IMR-90 (cell line): ENCODE results near the gene MAP3K13. TPM values are rescaled to one million over a fixed set of nuclear protein-coding genes. Genes with fewer than 3 reads are reported as not detected.

Experiments
- ATAC-seq: fragments of 200-7000 bp; cut with Tn5 transposase; 2 replicates; pipeline ENCODE4 v1.9.1; 2020; ENCODE audit warnings: low read depth, mild to moderate bottlenecking, moderate library complexity
- BruUV-seq: library from RNA; stranded (reverse); fragments of 400-500 nt; replicated peaks from 2 replicates; lab custom pipeline; 2021; lab: Mats Ljungman, UMichigan
- CTCF ChIA-PET: fragments of 300-600 bp; formaldehyde crosslinking; extraction: SDS; loops from one replicate; lab custom pipeline; 2021; ENCODE audit warnings: antibody characterized with exemption; lab: Yijun Ruan, JAX
- POLR2A ChIA-PET: fragments of 300-600 bp; sonication (Branson Sonifier 250); formaldehyde crosslinking; loops from one replicate; lab custom pipeline; 2022; ENCODE audit warnings: antibody characterized with exemption; ENCODE audit not compliant: unreplicated experiment; lab: Charles Lee
- DNase-seq: peaks from one replicate; pipeline ENCODE4 v3.0.0; 2013
- H2AFZ ChIP-seq: replicated peaks from 2 replicates; pipeline ENCODE3; 2013; ENCODE audit warnings: low read length, mild to moderate bottlenecking; ENCODE audit not compliant: poor library complexity
- H2AK5ac ChIP-seq: 2 replicates; pipeline ENCODE4 v1.6.1; 2013; ENCODE audit warnings: low read depth, low read length, inconsistent platforms
- H2AK9ac ChIP-seq: replicated peaks from 2 replicates; pipeline ENCODE3; 2013; ENCODE audit warnings: mild to moderate bottlenecking, low read depth, low read length, moderate library complexity; ENCODE audit not compliant: poor library complexity
- H2BK120ac ChIP-seq: 2 replicates; pipeline ENCODE4 v1.6.1; 2013; ENCODE audit warnings: low read depth, low read length, inconsistent platforms
- H2BK15ac ChIP-seq: 3 replicates; pipeline ENCODE4 v1.6.1; 2013; ENCODE audit warnings: low read depth, low read length, inconsistent platforms
- H2BK20ac ChIP-seq: 2 replicates; pipeline ENCODE4 v1.6.1; 2013; ENCODE audit warnings: low read depth, mild to moderate bottlenecking, inconsistent platforms, low read length, moderate library complexity
- H2BK5ac ChIP-seq: 2 replicates; pipeline ENCODE4 v1.6.1; 2013; ENCODE audit warnings: mild to moderate bottlenecking, low read depth, low read length, inconsistent platforms; ENCODE audit not compliant: poor library complexity, severe bottlenecking
- H3K14ac ChIP-seq: replicated peaks from 2 replicates; pipeline ENCODE4 v1.6.1; 2013; ENCODE audit warnings: low read depth, low read length, inconsistent platforms
- H3K18ac ChIP-seq: 2 replicates; pipeline ENCODE4 v1.6.1; 2013; ENCODE audit warnings: low read depth, low read length, control low read depth
- H3K23ac ChIP-seq: 2 replicates; pipeline ENCODE4 v1.6.1; 2013; ENCODE audit warnings: low read depth, low read length, inconsistent platforms
- H3K27ac ChIP-seq: 2 replicates; pipeline ENCODE4 v1.5.1; 2013; ENCODE audit warnings: mild to moderate bottlenecking, control low read depth, low read length; ENCODE audit not compliant: insufficient read depth
- H3K27me3 ChIP-seq: 2 replicates; pipeline ENCODE4 v1.6.1; 2013; ENCODE audit warnings: low read length; ENCODE audit not compliant: control insufficient read depth, insufficient read depth
- H3K36me3 ChIP-seq: 2 replicates; pipeline ENCODE4 v1.6.1; 2013; ENCODE audit warnings: low read length, mixed read lengths; ENCODE audit not compliant: control insufficient read depth, insufficient read depth
- H3K4ac ChIP-seq: 2 replicates; pipeline ENCODE4 v1.6.1; 2013; ENCODE audit warnings: low read depth, low read length, inconsistent platforms
- H3K4me1 ChIP-seq: 2 replicates; pipeline ENCODE4 v1.6.1; 2013; ENCODE audit warnings: low read length, mixed read lengths; ENCODE audit not compliant: control insufficient read depth, insufficient read depth
- H3K4me2 ChIP-seq: 2 replicates; pipeline ENCODE4 v1.6.1; 2013; ENCODE audit warnings: low read depth, mild to moderate bottlenecking, control low read depth, low read length, moderate library complexity
- H3K4me3 ChIP-seq: 2 replicates; pipeline ENCODE4 v1.5.1; 2013; ENCODE audit warnings: low read depth, mild to moderate bottlenecking, control low read depth, low read length, moderate library complexity; ENCODE audit not compliant: insufficient read depth
- H3K56ac ChIP-seq: 2 replicates; pipeline ENCODE4 v1.6.1; 2013; ENCODE audit warnings: low read length, inconsistent platforms; ENCODE audit not compliant: insufficient read depth; ENCODE audit errors: extremely low read depth
- H3K79me1 ChIP-seq, 2 experiments: 2 replicates each; pipeline ENCODE4 v1.6.1; 2013; ENCODE audit warnings: low read length in 2 of 2, inconsistent platforms in 1 of 2, low read depth in 1 of 2
- H3K9ac ChIP-seq: 2 replicates; pipeline ENCODE4 v1.6.1; 2013; ENCODE audit warnings: low read depth, low read length, control low read depth
- H3K9me1 ChIP-seq: 2 replicates; pipeline ENCODE4 v1.6.1; 2013; ENCODE audit warnings: low read length, inconsistent platforms; ENCODE audit not compliant: insufficient read depth
- H3K9me3 ChIP-seq: 2 replicates; pipeline ENCODE4 v1.6.1; 2013; ENCODE audit warnings: low read length; ENCODE audit not compliant: control insufficient read depth, insufficient read depth
- H4K20me1 ChIP-seq: 2 replicates; pipeline ENCODE4 v1.6.1; 2013; ENCODE audit warnings: low read length, inconsistent platforms; ENCODE audit not compliant: insufficient read depth
- H4K5ac ChIP-seq: 2 replicates; pipeline ENCODE4 v1.6.1; 2013; ENCODE audit warnings: mild to moderate bottlenecking, low read depth, low read length, control low read depth
- H4K8ac ChIP-seq, 2 experiments: 2 replicates each; pipeline ENCODE4 v1.6.1; 2013; ENCODE audit warnings: low read depth in 2 of 2, low read length in 2 of 2, control low read depth in 1 of 2, inconsistent platforms in 1 of 2
- H4K91ac ChIP-seq: 2 replicates; pipeline ENCODE4 v1.6.1; 2013; ENCODE audit warnings: low read depth, low read length, inconsistent platforms; ENCODE audit not compliant: insufficient read depth
- BHLHE40 ChIP-seq: fragments of 150-350 bp; IDR thresholded peaks from 2 replicates; pipeline ENCODE4 v1.6.1; 2016; ENCODE audit warnings: mild to moderate bottlenecking, low read depth, low read length
- CEBPB ChIP-seq: IDR thresholded peaks from 2 replicates; pipeline ENCODE4 v1.6.1; 2012; ENCODE audit warnings: low read depth, low read length, improper control_type of control experiment
- CHD1 ChIP-seq: IDR thresholded peaks from 2 replicates; pipeline ENCODE4 v1.6.1; 2012; ENCODE audit warnings: low read depth, low read length, improper control_type of control experiment
- CTCF ChIP-seq: conservative IDR thresholded peaks from 2 replicates; pipeline ENCODE4 v1.5.1; 2012; ENCODE audit warnings: mild to moderate bottlenecking, low read depth, low read length, improper control_type of control experiment
- ELK1 ChIP-seq: fragments of 150-350 bp; IDR thresholded peaks from 2 replicates; pipeline ENCODE4 v1.6.1; 2016; ENCODE audit warnings: low read depth, mild to moderate bottlenecking, low read length, moderate library complexity, borderline replicate concordance
- FOS ChIP-seq: fragments of 150-350 bp; IDR thresholded peaks from 2 replicates; pipeline ENCODE4 v1.6.1; 2016; ENCODE audit warnings: low read depth, low read length
- MAFK ChIP-seq: IDR thresholded peaks from 2 replicates; pipeline ENCODE4 v1.6.1; 2012; ENCODE audit warnings: low read depth, low read length, improper control_type of control experiment
- MAZ ChIP-seq: IDR thresholded peaks from 2 replicates; pipeline ENCODE4 v1.6.1; 2012; ENCODE audit warnings: low read depth, mild to moderate bottlenecking, low read length, improper control_type of control experiment, moderate library complexity, borderline replicate concordance
- MXI1 ChIP-seq: IDR thresholded peaks from 2 replicates; pipeline ENCODE4 v1.6.1; 2012; ENCODE audit warnings: low read depth, mild to moderate bottlenecking, low read length, moderate library complexity, borderline replicate concordance
- NFE2L2 ChIP-seq: fragments of 150-350 bp; IDR thresholded peaks from 2 replicates; pipeline ENCODE4 v1.6.1; 2016; ENCODE audit warnings: low read depth, mild to moderate bottlenecking, low read length
- POLR2A ChIP-seq: IDR thresholded peaks from 2 replicates; pipeline ENCODE4 v1.6.1; 2012; ENCODE audit warnings: mild to moderate bottlenecking, low read depth, low read length
- RAD21 ChIP-seq: IDR thresholded peaks from 2 replicates; pipeline ENCODE4 v1.6.1; 2012; ENCODE audit warnings: low read length, improper control_type of control experiment
- RCOR1 ChIP-seq: IDR thresholded peaks from 2 replicates; pipeline ENCODE4 v1.6.1; 2012; ENCODE audit warnings: mild to moderate bottlenecking, low read length, improper control_type of control experiment; ENCODE audit not compliant: insufficient replicate concordance
- RFX5 ChIP-seq: IDR thresholded peaks from 2 replicates; pipeline ENCODE4 v1.8.0; 2012; ENCODE audit warnings: low read depth, mild to moderate bottlenecking, low read length, moderate library complexity
- SMC3 ChIP-seq: fragments of 150-350 bp; IDR thresholded peaks from 2 replicates; pipeline ENCODE4 v1.6.1; 2016; ENCODE audit warnings: low read depth, mild to moderate bottlenecking, antibody characterized with exemption, low read length, moderate library complexity
- USF2 ChIP-seq: fragments of 150-350 bp; IDR thresholded peaks from 2 replicates; pipeline ENCODE4 v1.6.1; 2017; ENCODE audit warnings: mild to moderate bottlenecking, antibody characterized with exemption, low read length, low read depth
- WGBS, 2 experiments: methylation state at CpG; one replicate each; pipeline versions ENCODE4 v1.1.5 to v1.1.7; 2013; ENCODE audit warnings: missing lambda C conversion rate in 2 of 2; ENCODE audit not compliant: insufficient read length in 1 of 2; ENCODE audit errors: extremely low coverage in 2 of 2; 5-methylcytosine and 5-hydroxymethylcytosine counted together
- dilution Hi-C: fragments of 300-500 bp; cut with HindIII; formaldehyde crosslinking; loops from one replicate; pipeline ENCODE4 v1.14.3; 2018; ENCODE audit warnings: low sequenced_read_pairs; ENCODE audit not compliant: unreplicated experiment
- in situ Hi-C: fragments of 300-500 bp; cut with MboI; formaldehyde crosslinking; loops from 3 replicates; pipeline ENCODE4 v1.14.3; 2019; ENCODE audit warnings: low sequenced_read_pairs, inconsistent platforms, mixed read lengths
- intact Hi-C: fragments of 100-400 bp; cut with micrococcal nuclease; formaldehyde crosslinking; loops from 2 replicates; pipeline ENCODE4 v1.10.0; 2022
- polyA plus RNA-seq, 3 experiments: library from polyadenylated mRNA; depleted of rRNA; stranded (reverse); fragments of >200 nt; gene quantifications; 2 replicates each; pipeline ENCODE4 v1.2.3, GENCODE V29; 2012; ENCODE audit warnings: low replicate concordance in 1 of 3
- total RNA-seq: library from RNA; depleted of rRNA; stranded (reverse); fragments of >200 nt; gene quantifications from 2 replicates; pipeline ENCODE4 v1.2.3, GENCODE V29; 2012

Gene MAP3K13
- total and polyA plus RNA-seq, 2 of the 4 experiments (the other 2 are of a cell fraction): 9.9 to 17.6 TPM

- H4K8ac ChIP-seq: no peak overlapping the region
- no peak overlapping the region for H3K14ac ChIP-seq
- no peak overlapping the region for H2BK5ac ChIP-seq
- H2BK20ac ChIP-seq: no peak overlapping the region
- POLR2A ChIA-PET: no interaction called here
- no peak overlapping the region for H2AK5ac ChIP-seq
- no peak overlapping the region for H3K9ac ChIP-seq
- WGBS, 2 experiments: no CpG with 5 or more reads among the region's 2 CpGs
- no peaks in the 10 kb centered on the region for H4K20me1 ChIP-seq
- no peak overlapping the region for H3K4me2 ChIP-seq
- H3K27ac ChIP-seq: no peak overlapping the region
- no peak overlapping the region for H4K5ac ChIP-seq
- dilution Hi-C loops (no loop called here), in situ Hi-C loops (no loop called here), intact Hi-C loops (no loop called here)
- no TSS peak for BruUV-seq
- H3K27me3 ChIP-seq: no peaks in the 10 kb centered on the region
- no peaks in the 10 kb centered on the region for H3K36me3 ChIP-seq
- no peak overlapping the region for H3K18ac ChIP-seq
- no peak overlapping the region for H3K23ac ChIP-seq
- H2AFZ ChIP-seq: no peak overlapping the region
- H4K91ac ChIP-seq: no peak overlapping the region
- H2AK9ac ChIP-seq: no peak overlapping the region
- H3K4ac ChIP-seq: no peak overlapping the region
- no peak overlapping the region for H2BK120ac ChIP-seq
- CTCF ChIA-PET: no interaction called here
- TF ChIP-seq USF2 (no peak), MAFK (no peak), CTCF (no peak), POLR2A (no peak), SMC3 (no peak), NFE2L2 (no peak), RAD21 (no peak), MXI1 (no peak), BHLHE40 (no peak), CHD1 (no peak), RFX5 (no peak), CEBPB (no peak), MAZ (no peak), RCOR1 (no peak), FOS (no peak), ELK1 (no peak)
- H3K4me1 ChIP-seq: no peaks in the 10 kb centered on the region
- no peak overlapping the region for H2BK15ac ChIP-seq
- H3K56ac ChIP-seq: no peak overlapping the region
- H3K4me3 ChIP-seq: no peak overlapping the region
- DNase-seq (no peak), ATAC-seq (no peak)
- H3K79me1 ChIP-seq: no peaks in the 10 kb centered on the region
- no peaks in the 10 kb centered on the region for H3K9me1 ChIP-seq
- H3K9me3 ChIP-seq: no peaks in the 10 kb centered on the region
Measured at GRCh38 chr3:185340751-185341150, 22.2 kb upstream of the MAP3K13 start.
